K562 (cell line): Measurements from ENCODE around the gene CCDC148.

Source experiments
- E2F1 ChIP-seq: sonication (generic); formaldehyde crosslinking; IDR thresholded peaks from 2 replicates; pipeline ENCODE4 v1.8.1; 2023; ENCODE audit warnings: mild to moderate bottlenecking, missing genetic modification reagents, moderate library complexity
- EP300 ChIP-seq: IDR thresholded peaks from 2 replicates; pipeline ENCODE4 v1.6.1; 2012; ENCODE audit warnings: low read length, improper control_type of control experiment
- EZH2 ChIP-seq: IDR thresholded peaks from 2 replicates; pipeline ENCODE4 v1.6.1; 2012; ENCODE audit warnings: low read depth, mild to moderate bottlenecking, inconsistent platforms, low read length, borderline replicate concordance
- NR2C1 ChIP-seq, 2 experiments: fragments of 450-650 bp; IDR thresholded peaks; 2 replicates each; pipeline ENCODE4 v1.6.1; 2017; ENCODE audit warnings: mild to moderate bottlenecking in 2 of 2, antibody characterized with exemption in 1 of 2, inconsistent platforms in 1 of 2, missing compliant biosample characterization in 1 of 2, missing genetic modification characterization in 1 of 2
- PYGO2 ChIP-seq: fragments of 450-650 bp; IDR thresholded peaks from 2 replicates; pipeline ENCODE4 v1.6.1; 2016; ENCODE audit warnings: mild to moderate bottlenecking, missing genetic modification characterization, moderate library complexity, missing compliant biosample characterization
- RAD21 ChIP-seq, 2 experiments: fragments of 250-450 bp in 1 of 2; fragments of 450-650 bp in 1 of 2; sonication (Bioruptor Pico) in 1 of 2; formaldehyde crosslinking in 1 of 2; IDR thresholded peaks in 1 of 2; conservative IDR thresholded peaks in 1 of 2; 2 replicates each; pipeline versions ENCODE4 v1.4.0 to v1.8.0; 2020 to 2022; ENCODE audit warnings: mild to moderate bottlenecking in 2 of 2, moderate library complexity in 1 of 2
- SIN3A ChIP-seq, 2 experiments: fragments of 150-350 bp in 1 of 2; IDR thresholded peaks; 2 replicates each; pipeline ENCODE4 v1.6.1; 2011 to 2016; ENCODE audit warnings: borderline replicate concordance in 2 of 2, low read depth in 2 of 2, low read length in 2 of 2, mild to moderate bottlenecking in 2 of 2, moderate library complexity in 2 of 2; ENCODE audit not compliant: control insufficient read depth in 1 of 2
- SRSF9 ChIP-seq: fragments of 200-400 bp; formaldehyde crosslinking; IDR thresholded peaks from 2 replicates; pipeline ENCODE4 v1.6.1; 2017; ENCODE audit warnings: low read depth, low read length, borderline replicate concordance
- ZFP30 ChIP-seq: fragments of 250-450 bp; sonication (Bioruptor Pico); IDR thresholded peaks from 2 replicates; pipeline ENCODE4 v1.8.0; 2022; ENCODE audit warnings: moderate library complexity, mild to moderate bottlenecking, inconsistent platforms, borderline replicate concordance
- TF ChIP-seq, protein P1 (sequence below), 3 experiments: IDR thresholded peaks in 2 of 3; conservative IDR thresholded peaks in 1 of 3; 2 replicates each; pipeline ENCODE4 v1.5.1; 2011 to 2012; ENCODE audit warnings: low read length in 3 of 3, mild to moderate bottlenecking in 3 of 3, control low read depth in 2 of 3, improper control_type of control experiment in 1 of 3, inconsistent platforms in 1 of 3, low read depth in 1 of 3, mixed read lengths in 1 of 3, moderate library complexity in 1 of 3; ENCODE audit not compliant: insufficient read depth in 2 of 3
- TF ChIP-seq, protein P2 (sequence below): fragments of 250-450 bp; sonication (Bioruptor Pico); IDR thresholded peaks from 2 replicates; pipeline ENCODE4 v1.4.0; 2020; ENCODE audit warnings: mild to moderate bottlenecking

GRCh38 chr2:158131483-158131912 is 325.1 kb downstream of the CCDC148 start:
- TF ChIP-seq, protein P1, sequence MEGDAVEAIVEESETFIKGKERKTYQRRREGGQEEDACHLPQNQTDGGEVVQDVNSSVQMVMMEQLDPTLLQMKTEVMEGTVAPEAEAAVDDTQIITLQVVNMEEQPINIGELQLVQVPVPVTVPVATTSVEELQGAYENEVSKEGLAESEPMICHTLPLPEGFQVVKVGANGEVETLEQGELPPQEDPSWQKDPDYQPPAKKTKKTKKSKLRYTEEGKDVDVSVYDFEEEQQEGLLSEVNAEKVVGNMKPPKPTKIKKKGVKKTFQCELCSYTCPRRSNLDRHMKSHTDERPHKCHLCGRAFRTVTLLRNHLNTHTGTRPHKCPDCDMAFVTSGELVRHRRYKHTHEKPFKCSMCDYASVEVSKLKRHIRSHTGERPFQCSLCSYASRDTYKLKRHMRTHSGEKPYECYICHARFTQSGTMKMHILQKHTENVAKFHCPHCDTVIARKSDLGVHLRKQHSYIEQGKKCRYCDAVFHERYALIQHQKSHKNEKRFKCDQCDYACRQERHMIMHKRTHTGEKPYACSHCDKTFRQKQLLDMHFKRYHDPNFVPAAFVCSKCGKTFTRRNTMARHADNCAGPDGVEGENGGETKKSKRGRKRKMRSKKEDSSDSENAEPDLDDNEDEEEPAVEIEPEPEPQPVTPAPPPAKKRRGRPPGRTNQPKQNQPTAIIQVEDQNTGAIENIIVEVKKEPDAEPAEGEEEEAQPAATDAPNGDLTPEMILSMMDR (IDR thresholded peaks at IDR 0.05 in 2 of 3, conservative IDR thresholded peaks at IDR 0.05 in 1 of 3; ENCODE audit: insufficient read depth in 2 of 3, low read depth in 1 of 3, low read length in 3 of 3): no peak
- no peak for TF ChIP-seq ZFP30 (CRISPR knock-in tag)
- no peak for TF ChIP-seq NR2C1 (IDR thresholded peaks at IDR 0.05)
- TF ChIP-seq NR2C1 (tag; IDR thresholded peaks at IDR 0.05): no peak
- no peak for TF ChIP-seq SIN3A (IDR thresholded peaks at IDR 0.05; ENCODE audit: borderline replicate concordance in 2 of 2, control insufficient read depth in 1 of 2, low read depth in 2 of 2, low read length in 2 of 2)
- TF ChIP-seq PYGO2 (tag): no peak
- no peak for TF ChIP-seq RAD21 (CRISPR knock-in tag; conservative IDR thresholded peaks at IDR 0.05 in 1 of 2, IDR thresholded peaks at IDR 0.05 in 1 of 2)
- no peak for TF ChIP-seq EP300
- no peak for TF ChIP-seq SRSF9
- no peak for TF ChIP-seq E2F1 (CRISPR knock-in tag)
- TF ChIP-seq, protein P2, sequence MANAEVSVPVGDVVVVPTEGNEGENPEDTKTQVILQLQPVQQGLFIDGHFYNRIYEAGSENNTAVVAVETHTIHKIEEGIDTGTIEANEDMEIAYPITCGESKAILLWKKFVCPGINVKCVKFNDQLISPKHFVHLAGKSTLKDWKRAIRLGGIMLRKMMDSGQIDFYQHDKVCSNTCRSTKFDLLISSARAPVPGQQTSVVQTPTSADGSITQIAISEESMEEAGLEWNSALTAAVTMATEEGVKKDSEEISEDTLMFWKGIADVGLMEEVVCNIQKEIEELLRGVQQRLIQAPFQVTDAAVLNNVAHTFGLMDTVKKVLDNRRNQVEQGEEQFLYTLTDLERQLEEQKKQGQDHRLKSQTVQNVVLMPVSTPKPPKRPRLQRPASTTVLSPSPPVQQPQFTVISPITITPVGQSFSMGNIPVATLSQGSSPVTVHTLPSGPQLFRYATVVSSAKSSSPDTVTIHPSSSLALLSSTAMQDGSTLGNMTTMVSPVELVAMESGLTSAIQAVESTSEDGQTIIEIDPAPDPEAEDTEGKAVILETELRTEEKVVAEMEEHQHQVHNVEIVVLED (CRISPR knock-in tag): no peak
- TF ChIP-seq EZH2: no peak
